Hematopoietic multipotent progenitor cell treated with erythropoietin and hydrocortisone succinate and interleukin-3 and kit ligand, for 15 days (in vitro differentiated cells): ENCODE results near the gene SCAANT1.

Source experiments
- DNase-seq: peaks from one replicate; pipeline ENCODE4 v3.0.0-alpha.2; 2015; ENCODE audit warnings: low spot score

Gene SCAANT1

DNA sequence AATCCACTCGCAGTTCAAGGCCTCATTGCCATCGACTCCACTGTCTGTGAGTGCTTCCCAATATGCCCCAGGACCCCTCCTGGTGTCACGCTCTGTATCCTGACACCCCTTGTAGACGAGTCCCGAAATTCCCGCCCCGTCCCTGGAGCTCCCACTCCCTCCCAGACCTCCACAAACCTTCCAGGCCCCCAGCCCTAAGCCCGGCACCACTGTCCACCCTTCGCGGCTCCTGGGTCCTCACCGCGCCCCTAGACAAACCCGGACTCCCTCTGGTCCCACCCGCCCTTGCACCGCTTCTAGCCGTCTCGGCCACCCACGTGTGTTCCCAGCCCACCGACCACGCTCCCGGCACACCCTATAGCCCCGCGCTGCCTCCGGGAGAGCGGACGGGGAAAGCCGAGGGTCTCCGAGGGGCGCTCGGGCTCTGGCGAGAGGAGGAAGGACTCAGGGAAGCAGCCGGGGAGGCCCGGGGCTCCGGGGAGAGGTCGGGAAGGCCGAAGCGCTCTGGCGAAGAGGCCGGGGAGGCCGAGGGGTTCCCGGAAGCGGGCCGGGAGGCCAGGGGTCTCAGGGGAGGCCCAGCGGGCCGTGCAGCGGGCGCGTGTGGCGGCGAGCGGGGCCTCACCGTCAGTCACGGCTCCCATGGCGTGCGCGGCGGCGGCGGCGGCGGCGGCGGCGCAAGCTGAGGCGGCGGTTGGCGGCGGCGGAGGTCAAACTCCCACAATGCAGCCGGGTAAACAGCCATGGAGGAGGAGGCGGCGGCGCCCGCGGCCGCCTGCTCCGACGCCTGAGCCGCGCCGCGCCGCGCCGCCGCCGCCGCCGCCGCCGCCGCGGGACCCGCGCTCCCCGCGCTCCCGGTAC is 48.8 kb downstream of the SCAANT1 start, which contains the start of the genes ATXN7 and THOC7:
Gene ATXN7, plus strand, starts transcription at position 718 of the 858 bp plus-strand sequence. CDS start 48,732 bp downstream, outside the sequence.
Gene THOC7, minus strand, starts transcription at position 656 of the 858 bp plus-strand sequence. Its CDS starts 15 bp downstream, at position 641.
- DNase-seq, result peak; percentile 77

DNA sequence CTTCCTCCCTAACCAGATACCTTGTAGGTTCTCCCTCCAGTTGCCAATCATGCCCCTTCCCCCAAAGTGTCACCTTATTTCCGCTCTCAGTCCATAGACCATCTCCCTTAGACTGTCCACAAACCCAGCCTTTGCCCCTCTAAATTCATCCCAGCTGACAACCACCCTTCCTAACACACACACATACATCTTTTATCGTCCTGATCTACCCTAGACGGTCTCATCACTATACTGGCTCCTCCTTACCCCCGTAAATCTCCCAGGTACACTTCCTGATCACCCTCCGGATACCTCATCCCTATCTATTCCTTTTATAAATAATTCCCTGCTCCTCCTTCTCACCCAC is 49.4 kb downstream of the SCAANT1 start:
- no peak for DNase-seq
